Small intestine (tissue), 4 donors: ENCODE results near the gene FAM240B. TPM values are rescaled to one million over a fixed set of nuclear protein-coding genes. Genes with fewer than 3 reads are reported as not detected.

Source experiments
- polyA plus RNA-seq, 4 donors: library from polyadenylated mRNA; stranded (reverse) in 3 of 4; unstranded in 1 of 4; fragments of 200-250 nt in 3 of 4; fragments of 120-200 nt in 1 of 4; gene quantifications; one replicate each; pipeline versions ENCODE4 v1.2.1 to v1.2.3, GENCODE V29; 2013
- donor health status: healthy with polysubstance abuse.
- donor health status: Bipolar disorder and iron deficiency.
- donor health status: healthy.

FAM240B gene
- polyA plus RNA-seq, 4 donors: not detected

Other genes with a start within 250 kb of the FAM240B start
- gene ANKRD18A, start 99.5 kb downstream of the FAM240B start, polyA plus RNA-seq: 1 to 10 TPM in 1 of 4 donors, under 1 TPM in 3; 0.27 to 1.2 (median 0.53) TPM